ENCODE measurements around the gene ZFAND4. TPM values are rescaled to one million over a fixed set of nuclear protein-coding genes. Genes with fewer than 3 reads are reported as not detected.
"Not testable (repeated sequence)": the region's sequence is repeated elsewhere in the genome, so short reads cannot be mapped to it uniquely, and the experiment has no call there.

Gene ZFAND4
- total RNA-seq, 1 experiment from 2014 or later = 17.2 TPM

- not testable (repeated sequence) for H3K56ac ChIP-seq (ENCODE audit: insufficient read length, low read depth, low read length); H2BK5ac ChIP-seq (ENCODE audit: insufficient read length, low read length); H2BK15ac ChIP-seq (ENCODE audit: low read depth, low read length); H4K8ac ChIP-seq (replicated peaks; ENCODE audit: insufficient read length, low read depth, low read length); H3K9ac ChIP-seq (ENCODE audit: extremely low read depth, insufficient read length, low read length); H2AK5ac ChIP-seq (ENCODE audit: insufficient read length, low read length); H3K18ac ChIP-seq (ENCODE audit: insufficient read length, low read depth, low read length); H3K23ac ChIP-seq (ENCODE audit: insufficient read length, low read depth, low read length); H3K27ac Mint-ChIP-seq; H3K27me3 ChIP-seq (ENCODE audit: insufficient read depth, low read length); H2BK120ac ChIP-seq (ENCODE audit: low read depth, low read length, poor library complexity, severe bottlenecking); H4K91ac ChIP-seq (ENCODE audit: insufficient read length, low read depth, low read length); H2BK12ac ChIP-seq (ENCODE audit: insufficient read length, low read depth, low read length); H4K5ac ChIP-seq (ENCODE audit: insufficient read length, low read depth, low read length); H4K20me1 ChIP-seq (ENCODE audit: control insufficient read depth, insufficient read depth, insufficient read length); H3K4me1 ChIP-seq (ENCODE audit: insufficient read depth, low read length); H3K79me2 ChIP-seq (ENCODE audit: insufficient read depth, low read length); H3K27ac ChIP-seq (ENCODE audit: insufficient read length, low read depth, low read length); H3K4ac ChIP-seq (ENCODE audit: low read depth, low read length); H2AFZ ChIP-seq (ENCODE audit: low read length); H3K9me3 ChIP-seq (ENCODE audit: control insufficient read depth, low read depth, low read length); H3T11ph ChIP-seq (ENCODE audit: low read length); H3K4me2 ChIP-seq (ENCODE audit: insufficient read depth, insufficient read length, low read length); H3K79me1 ChIP-seq (ENCODE audit: insufficient read depth, low read depth, low read length, poor library complexity, severe bottlenecking); H2BK20ac ChIP-seq (ENCODE audit: low read depth, low read length, poor library complexity, severe bottlenecking); H3K4me3 Mint-ChIP-seq; H3K14ac ChIP-seq (ENCODE audit: insufficient read depth, low read length); H3K9me3 Mint-ChIP-seq; H3K36me3 Mint-ChIP-seq (ENCODE audit: insufficient read depth in 1 of 3, low read depth in 3 of 3); H3K23me2 ChIP-seq (ENCODE audit: insufficient read length, low read depth, low read length, poor library complexity, severe bottlenecking); DNase-seq; H3K4me1 Mint-ChIP-seq
- H3K27me3 Mint-ChIP-seq (ENCODE audit: low read depth) = peaks cover 36% of the 10 kb centered on the region
- no CpG with 5 or more reads among the region's 1 CpG for WGBS (ENCODE audit: extremely low coverage, insufficient read length, low lambda C conversion rate)
Observed at GRCh38 chr10:45717642-45718041, 45.1 kb upstream of the ZFAND4 start.

- not testable (repeated sequence) for H3K4ac ChIP-seq (ENCODE audit: low read depth, low read length); H2BK15ac ChIP-seq (ENCODE audit: low read depth, low read length); H2BK120ac ChIP-seq (ENCODE audit: low read depth, low read length, poor library complexity, severe bottlenecking); H3K9me3 Mint-ChIP-seq; H3K23me2 ChIP-seq (ENCODE audit: insufficient read length, low read depth, low read length, poor library complexity, severe bottlenecking); H3K79me2 ChIP-seq (ENCODE audit: insufficient read depth, low read length); H4K5ac ChIP-seq (ENCODE audit: insufficient read length, low read depth, low read length); H3K27ac Mint-ChIP-seq; H3K79me1 ChIP-seq (ENCODE audit: insufficient read depth, low read depth, low read length, poor library complexity, severe bottlenecking); DNase-seq; H4K91ac ChIP-seq (ENCODE audit: insufficient read length, low read depth, low read length); H2AFZ ChIP-seq (ENCODE audit: low read length); H3K23ac ChIP-seq (ENCODE audit: insufficient read length, low read depth, low read length); H4K8ac ChIP-seq (replicated peaks; ENCODE audit: insufficient read length, low read depth, low read length); H3K4me1 Mint-ChIP-seq; H3K56ac ChIP-seq (ENCODE audit: insufficient read length, low read depth, low read length); H3K9ac ChIP-seq (ENCODE audit: extremely low read depth, insufficient read length, low read length); H3K4me1 ChIP-seq (ENCODE audit: insufficient read depth, low read length); H2AK5ac ChIP-seq (ENCODE audit: insufficient read length, low read length); H3K27me3 ChIP-seq (ENCODE audit: insufficient read depth, low read length); H3K14ac ChIP-seq (ENCODE audit: insufficient read depth, low read length); H3K18ac ChIP-seq (ENCODE audit: insufficient read length, low read depth, low read length); H3K4me3 Mint-ChIP-seq; H3K9me3 ChIP-seq (ENCODE audit: control insufficient read depth, low read depth, low read length); H3K4me2 ChIP-seq (ENCODE audit: insufficient read depth, insufficient read length, low read length); H3K36me3 Mint-ChIP-seq (ENCODE audit: insufficient read depth in 1 of 3, low read depth in 3 of 3); H3K27ac ChIP-seq (ENCODE audit: insufficient read length, low read depth, low read length); H4K20me1 ChIP-seq (ENCODE audit: control insufficient read depth, insufficient read depth, insufficient read length); H2BK5ac ChIP-seq (ENCODE audit: insufficient read length, low read length); H2BK20ac ChIP-seq (ENCODE audit: low read depth, low read length, poor library complexity, severe bottlenecking); H2BK12ac ChIP-seq (ENCODE audit: insufficient read length, low read depth, low read length); H3T11ph ChIP-seq (ENCODE audit: low read length)
- WGBS (ENCODE audit: extremely low coverage, insufficient read length, low lambda C conversion rate) = no CpG with 5 or more reads among the region's 3 CpGs
- H3K27me3 Mint-ChIP-seq (ENCODE audit: low read depth) = peaks cover 36% of the 10 kb centered on the region
Observed at GRCh38 chr10:45717053-45717452, 44.5 kb upstream of the ZFAND4 start.

All from H9 (cell line).